ENCODE data around the gene MYH9. TPM values are rescaled to one million over a fixed set of nuclear protein-coding genes. Genes with fewer than 3 reads are reported as not detected.
"Not testable (repeated sequence)": the region's sequence is repeated elsewhere in the genome, so short reads cannot be mapped to it uniquely, and the experiment has no call there.

The MYH9 gene
- total RNA-seq, 1 experiment from 2014 or later = 258 TPM

DNA sequence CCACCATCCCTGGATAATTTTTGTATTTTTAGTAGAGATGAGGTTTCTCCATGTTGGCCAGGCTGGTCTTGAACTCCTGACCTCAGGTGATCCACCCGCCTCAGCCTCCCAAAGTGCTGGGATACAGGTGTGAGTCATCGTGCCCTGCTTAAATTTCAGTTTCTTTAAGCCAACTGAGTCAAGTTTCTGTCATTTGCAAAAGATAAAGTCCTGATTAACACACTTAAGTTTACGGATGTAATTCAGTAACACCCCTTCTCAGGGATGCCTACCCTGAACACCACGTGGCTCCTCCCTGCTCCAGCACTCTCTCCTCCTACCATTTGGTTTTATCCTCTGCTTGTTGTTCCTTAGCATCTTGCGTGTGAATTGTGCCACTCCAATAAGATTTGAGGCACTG is 36.7 kb upstream of the MYH9 start:
- Histone ChIP-seq H3K4me1 (ENCODE audit: control insufficient read depth in 1 of 2, insufficient read depth in 2 of 2, low read length in 2 of 2) (peaks cover 14 to 33% of the 10 kb centered on the region in 2 experiments), H3K4me2 (ENCODE audit: low read length) (0 out of 2 replicates have a peak overlapping the region, but pooled peaks have one; percentile 7)
- H3K36me3 ChIP-seq (ENCODE audit: control insufficient read depth in 1 of 2, insufficient read depth in 2 of 2, low read length in 2 of 2); H3K27me3 ChIP-seq (ENCODE audit: insufficient read depth, low read length); H3K9me3 ChIP-seq (ENCODE audit: control insufficient read depth in 1 of 2, insufficient read depth in 1 of 2, low read depth in 1 of 2, low read length in 2 of 2); H3K27ac ChIP-seq (ENCODE audit: low read depth, low read length); BruUV-seq (replicated peaks); H3K9ac ChIP-seq (ENCODE audit: low read length); intact Hi-C loops (cut with micrococcal nuclease); H4K20me1 ChIP-seq (ENCODE audit: insufficient read depth); DNase-seq (ENCODE audit: low read depth, low spot score); H2AFZ ChIP-seq (ENCODE audit: low read depth, low read length, poor library complexity, severe bottlenecking); H3K9me2 ChIP-seq (ENCODE audit: insufficient read depth); H3K4me3 ChIP-seq (replicated peaks in 1 of 2; ENCODE audit: low read depth in 1 of 2, low read length in 2 of 2); ATAC-seq; H3K79me2 ChIP-seq (ENCODE audit: insufficient read depth, low read length); RAD21 ChIA-PET (ENCODE audit: low non-redundant PET in 1 of 2, low total read pairs in 2 of 2, uncharacterized antibody in 2 of 2, unreplicated experiment in 2 of 2): not testable (repeated sequence)
- CTCF ChIA-PET = interaction anchor here (1.6 kb wide), 1 partner anchor 14 kb away, joined by 3 read pairs; no protein-coding TSS in a partner anchor
- POLR2A ChIA-PET = interaction anchor here (0.7 to 2.0 kb wide), 2 partner anchors 14 to 49 kb away, joined by 3 to 11 read pairs; no protein-coding TSS in a partner anchor

DNA sequence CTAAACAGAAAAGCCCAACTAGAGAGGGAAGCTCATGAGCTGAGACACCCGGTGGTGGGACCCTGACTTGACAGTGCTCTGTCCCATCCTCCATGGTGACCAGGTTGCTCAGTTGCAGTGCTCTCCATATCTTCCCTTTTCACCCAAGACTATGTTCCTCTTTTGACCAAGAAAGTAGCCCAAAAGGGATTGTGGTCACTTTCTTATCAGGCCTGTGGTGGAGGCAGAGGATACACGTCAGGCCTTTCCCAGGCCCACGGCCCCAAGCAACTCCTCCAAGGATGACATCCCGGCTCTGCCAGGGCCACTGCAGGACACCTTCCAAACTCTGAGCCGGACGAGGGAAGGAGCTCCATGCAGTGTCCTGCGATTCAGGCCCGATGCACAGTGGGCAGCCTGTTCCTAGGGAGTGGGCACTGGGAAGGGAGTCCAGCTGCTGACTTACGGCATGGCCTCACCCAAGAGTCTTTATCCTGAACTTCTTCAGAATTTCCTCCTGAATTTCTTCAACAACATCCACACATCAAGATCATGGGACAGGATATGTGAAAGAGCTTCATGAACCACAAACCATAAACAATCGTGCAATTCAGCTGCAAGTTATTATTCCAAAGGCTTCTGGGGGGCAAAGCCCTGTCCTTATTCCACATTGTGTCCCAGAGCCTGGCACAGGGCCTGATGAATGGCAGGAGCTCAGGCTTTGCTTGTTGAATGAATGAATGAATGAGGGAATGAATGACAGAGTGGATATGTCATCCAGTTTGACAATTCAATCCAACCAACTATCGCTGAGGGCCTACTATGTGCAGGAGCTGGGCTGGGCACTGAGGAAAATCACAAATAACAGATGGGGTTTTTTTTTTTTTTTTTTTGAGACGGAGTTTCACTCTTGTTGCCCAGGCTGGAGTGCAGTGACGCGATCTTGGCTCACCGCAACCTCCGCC is 36.0 kb upstream of the MYH9 start:
- intact Hi-C loops (cut with micrococcal nuclease) = no loop called here
- Histone ChIP-seq H3K4me2 (ENCODE audit: low read length) (0 out of 2 replicates have a peak overlapping the region, but pooled peaks have one; percentile 7), H4K20me1 (ENCODE audit: insufficient read depth) (no peaks in the 10 kb centered on the region), H3K27me3 (ENCODE audit: insufficient read depth, low read length) (no peaks in the 10 kb centered on the region), H3K4me3 (replicated peaks in 1 of 2; ENCODE audit: low read depth in 1 of 2, low read length in 2 of 2) (no peak overlapping the region), H3K4me1 (ENCODE audit: control insufficient read depth in 1 of 2, insufficient read depth in 2 of 2, low read length in 2 of 2) (peaks cover 19 to 38% of the 10 kb centered on the region in 2 experiments), H3K79me2 (ENCODE audit: insufficient read depth, low read length) (no peaks in the 10 kb centered on the region), H3K9ac (ENCODE audit: low read length) (no peak overlapping the region), H3K9me3 (ENCODE audit: control insufficient read depth in 1 of 2, insufficient read depth in 1 of 2, low read depth in 1 of 2, low read length in 2 of 2) (no peaks in the 10 kb centered on the region), H3K27ac (ENCODE audit: low read depth, low read length) (no peak overlapping the region), H2AFZ (ENCODE audit: low read depth, low read length, poor library complexity, severe bottlenecking) (no peak overlapping the region), H3K9me2 (ENCODE audit: insufficient read depth) (no peaks in the 10 kb centered on the region), H3K36me3 (ENCODE audit: control insufficient read depth in 1 of 2, insufficient read depth in 2 of 2, low read length in 2 of 2) (no peaks in the 10 kb centered on the region)
- ChIA-PET POLR2A (interaction anchor here (0.8 kb wide), 1 partner anchor 14 kb away, joined by 3 read pairs; no protein-coding TSS in a partner anchor), CTCF (interaction anchor here (1.6 kb wide), 1 partner anchor 13 kb away, joined by 3 read pairs; no protein-coding TSS in a partner anchor), RAD21 (ENCODE audit: low non-redundant PET in 1 of 2, low total read pairs in 2 of 2, uncharacterized antibody in 2 of 2, unreplicated experiment in 2 of 2) (interaction anchor here in 1 of 2 experiments (0.6 to 0.7 kb wide), 2 partner anchors 196 to 1370 kb away, joined by 3 to 4 read pairs; no protein-coding TSS in a partner anchor)
- BruUV-seq (replicated peaks) = no TSS peak
- ATAC-seq (0 out of 2 replicates have a peak, but pooled peaks have one; percentile 40), DNase-seq (ENCODE audit: low read depth, low spot score) (no peak)
- no peak for TF ChIP-seq POLR2A (IDR thresholded peaks at IDR 0.05; ENCODE audit: borderline replicate concordance, extremely low read depth, insufficient read depth, insufficient read length)

Data from HCT116 (cell line).